GM18505 (cell line): ENCODE measurements around the gene FRY.

Experiments used
- ATAC-seq: cut with Tn5 transposase; IDR thresholded peaks from one replicate; pipeline ENCODE4 v1.9.1; 2021; ENCODE audit not compliant: unreplicated experiment
- POLR2A ChIP-seq: IDR thresholded peaks from 4 replicates; pipeline ENCODE4 v1.6.1; 2011; ENCODE audit warnings: borderline replicate concordance; ENCODE audit not compliant: insufficient read depth, insufficient read length; ENCODE audit errors: extremely low read depth

FRY gene

GRCh38 chr13:32234914-32235313, 203.3 kb downstream of the FRY start:
- no peak for TF ChIP-seq POLR2A

DNA sequence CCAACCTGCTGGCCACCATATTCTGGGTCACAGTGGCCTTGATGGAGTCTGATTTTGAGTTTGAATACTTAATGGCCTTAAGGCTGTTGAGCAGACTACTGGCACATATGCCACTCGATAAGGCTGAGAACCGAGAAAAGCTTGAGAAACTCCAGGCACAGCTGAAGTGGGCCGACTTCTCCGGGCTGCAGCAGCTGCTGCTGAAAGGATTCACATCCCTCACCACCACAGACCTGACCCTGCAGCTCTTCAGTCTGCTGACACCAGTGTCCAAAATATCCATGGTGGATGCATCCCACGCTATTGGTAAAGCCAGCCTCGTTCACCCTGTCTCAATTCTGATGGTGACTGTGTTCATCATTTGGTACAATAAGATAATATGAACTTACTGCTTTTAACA, 206.1 kb downstream of the FRY start:
- ATAC-seq, result no peak
- no peak for TF ChIP-seq POLR2A

More at GRCh38 chr13:32234914-32235313, 203.3 kb downstream of the FRY start:
- no peak for ATAC-seq

DNA sequence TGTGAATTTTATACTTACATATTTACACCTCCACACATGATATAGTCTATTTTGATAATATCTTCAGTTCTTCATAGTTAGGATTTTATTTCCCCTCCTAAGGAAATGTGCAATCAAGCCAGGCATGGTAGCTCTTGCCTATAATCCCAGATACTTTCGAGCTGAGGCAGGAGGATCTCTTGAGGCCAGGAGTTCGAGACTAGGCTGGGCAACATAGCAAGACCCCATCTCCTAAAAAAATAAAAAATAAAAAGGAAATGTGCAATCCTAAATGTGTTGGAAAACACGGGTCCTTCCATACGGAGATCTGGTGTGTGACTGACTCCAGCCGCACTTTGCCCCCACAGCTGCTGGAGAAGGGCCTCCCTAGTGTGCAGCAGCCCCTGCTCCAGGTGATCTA, 212.1 kb downstream of the FRY start:
- TF ChIP-seq POLR2A, result no peak
- no peak for ATAC-seq

GRCh38 chr13:32245555-32245954, 214.0 kb downstream of the FRY start:
- no peak for TF ChIP-seq POLR2A
- ATAC-seq, result no peak

DNA sequence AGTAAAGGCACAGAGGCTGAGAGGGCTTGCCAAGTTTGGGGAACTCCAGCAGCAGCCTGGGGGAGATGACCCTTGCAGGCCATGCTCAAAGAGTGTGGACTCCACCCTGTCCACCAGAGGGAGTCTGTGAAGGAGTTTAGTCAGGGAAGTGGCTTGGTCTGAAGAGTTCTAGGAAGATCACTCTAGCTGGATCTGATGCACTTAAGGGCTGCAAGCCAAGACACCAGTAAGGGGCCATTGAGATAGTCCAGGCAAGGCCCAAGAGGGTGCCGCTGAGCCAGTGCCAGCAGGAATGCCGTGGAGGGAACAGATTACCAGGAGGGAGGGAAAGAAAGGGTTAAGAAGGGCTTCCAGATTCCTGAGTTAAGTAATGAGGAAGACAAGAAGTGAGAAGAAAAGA, 214.9 kb downstream of the FRY start:
- ATAC-seq, result peak; percentile 82
- no peak for TF ChIP-seq POLR2A

- TF ChIP-seq POLR2A, result no peak
- no peak for ATAC-seq
Observed at GRCh38 chr13:32247887-32248286, 216.3 kb downstream of the FRY start.

GRCh38 chr13:32248801-32249200, 217.2 kb downstream of the FRY start:
- ATAC-seq, result no peak
- TF ChIP-seq POLR2A, result no peak

DNA sequence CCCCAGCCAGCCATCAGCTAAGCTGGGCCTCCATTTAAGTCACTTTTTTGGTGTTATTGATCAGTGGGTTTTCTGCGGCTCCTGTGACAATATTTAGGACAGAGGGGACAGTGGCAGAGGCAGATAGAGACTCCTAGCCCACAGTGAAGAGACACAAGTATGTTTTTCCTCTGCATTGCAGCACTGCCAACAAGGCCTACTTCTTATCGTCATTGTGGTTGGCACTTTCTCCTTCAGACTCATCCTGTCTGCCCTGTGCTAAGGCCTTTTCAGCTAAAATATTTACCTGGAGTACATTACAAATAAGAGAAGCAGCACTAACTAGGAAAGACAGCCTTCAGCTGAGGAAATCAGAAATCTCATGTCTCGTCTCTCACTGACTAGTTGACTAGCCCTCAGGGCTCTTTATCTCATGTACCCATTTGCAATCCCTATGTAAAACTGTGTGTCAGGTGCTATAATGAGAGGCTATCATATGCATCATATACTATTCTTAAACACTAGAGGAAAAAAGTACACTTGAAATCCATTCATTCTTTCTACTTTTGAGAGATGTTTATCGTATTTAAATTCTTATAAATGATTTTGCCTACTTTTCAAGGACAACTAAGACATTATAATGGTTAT, 221.4 kb downstream of the FRY start:
- no peak for TF ChIP-seq POLR2A
- ATAC-seq, result no peak

DNA sequence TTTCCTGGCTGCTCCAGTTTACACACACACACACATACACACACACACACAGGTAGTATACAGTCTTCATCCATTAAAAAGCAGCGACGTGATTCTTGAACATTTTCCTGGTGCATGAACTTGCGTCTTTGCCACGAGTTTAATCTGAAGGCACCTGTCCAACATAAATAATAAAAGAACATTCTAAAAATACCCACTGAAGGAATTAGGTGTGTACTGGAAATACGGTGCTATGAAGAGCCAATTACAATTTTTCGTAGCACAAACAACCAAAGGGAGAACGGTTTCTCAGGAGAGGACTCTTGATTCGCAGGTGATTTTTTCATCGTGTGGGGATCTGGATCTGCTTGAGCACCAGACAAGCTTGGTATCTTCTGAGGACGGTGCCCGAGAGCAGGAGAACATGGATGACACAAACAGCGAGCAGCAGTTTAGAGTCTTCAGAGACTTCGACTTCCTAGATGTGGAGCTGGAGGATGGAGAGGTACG, 222.4 kb downstream of the FRY start:
- TF ChIP-seq POLR2A, result no peak
- ATAC-seq, result no peak

- no peak for TF ChIP-seq POLR2A
- ATAC-seq, result no peak
Observed at GRCh38 chr13:32254416-32254815, 222.8 kb downstream of the FRY start.

GRCh38 chr13:32254916-32255723, 223.5 kb downstream of the FRY start:
- ATAC-seq, result no peak
- TF ChIP-seq POLR2A, result no peak

- TF ChIP-seq POLR2A, result no peak
- ATAC-seq, result no peak
Observed at GRCh38 chr13:32255724-32256109, 224.1 kb downstream of the FRY start.

DNA sequence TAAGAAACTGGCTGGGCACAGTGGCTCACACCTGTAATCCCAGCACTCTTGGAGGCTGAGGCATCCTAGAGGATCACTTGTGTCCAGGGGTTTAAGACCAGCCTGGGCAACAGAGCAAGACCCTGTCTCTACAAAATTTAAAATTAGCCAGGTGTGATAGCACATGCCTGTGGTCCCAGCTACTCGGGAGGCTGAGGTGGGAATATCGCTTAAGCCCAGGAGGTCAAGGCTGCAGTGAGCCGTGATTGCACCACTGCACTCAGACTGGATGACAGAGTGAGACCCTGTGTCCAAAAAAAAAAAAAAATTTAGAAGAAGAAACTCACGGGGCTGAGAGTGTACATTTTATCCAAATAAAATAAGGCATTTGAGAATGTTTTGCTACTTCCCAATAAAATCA, 224.7 kb downstream of the FRY start:
- no peak for TF ChIP-seq POLR2A
- no peak for ATAC-seq

GRCh38 chr13:32257649-32258048, 226.1 kb downstream of the FRY start:
- TF ChIP-seq POLR2A, result no peak
- no peak for ATAC-seq
